Right ventricle myocardium inferior (tissue), 1 donor: ENCODE results near the gene CPSF2. TPM values are rescaled to one million over a fixed set of nuclear protein-coding genes. Genes with fewer than 3 reads are reported as not detected.
"Not testable (repeated sequence)": the region's sequence is repeated elsewhere in the genome, so short reads cannot be mapped to it uniquely, and the experiment has no call there.

Experiments
- ATAC-seq: fragments of 200-7000 bp; cut with Tn5 transposase; one replicate; pipeline ENCODE4 v1.9.1; 2020; ENCODE audit warnings: mild to moderate bottlenecking, moderate library complexity
- DNase-seq: peaks from one replicate; pipeline ENCODE4 v3.0.0; 2021; ENCODE audit errors: missing footprints
- intact Hi-C: fragments of 100-400 bp; cut with DNase I; formaldehyde crosslinking; loops from one replicate; pipeline ENCODE4 v1.11.0; 2022
- total RNA-seq: library from RNA; stranded (reverse); fragmentation: NEBNext Ultra II Directional; extraction: Animal tissue kit (Norgen Biotek cat#: 25700); gene quantifications from one replicate; pipeline ENCODE4 v1.2.1, GENCODE V29; 2021
- donor health status: DM: no; HTN: yes; CAD: no; lungs with severe emphysema.

The CPSF2 gene
- total RNA-seq, 1 donor from 2014 or later = 38.8 TPM

- intact Hi-C loops, DNase-seq, ATAC-seq: not testable (repeated sequence)
Observed at GRCh38 chr14:92213125-92213524, 91.4 kb downstream of the CPSF2 start.

- DNase-seq (no peak), ATAC-seq (no peak)
- intact Hi-C loops = no loop called here
Observed at GRCh38 chr14:92215579-92215978, 93.8 kb downstream of the CPSF2 start.

- ATAC-seq (no peak), DNase-seq (no peak)
- intact Hi-C loops = no loop called here
Observed at GRCh38 chr14:92217936-92218335, 96.2 kb downstream of the CPSF2 start.

Other genes with a start within 250 kb of the CPSF2 start
- 85.3 TPM for gene FBLN5, start 174.3 kb upstream of the CPSF2 start, total RNA-seq
- 51.2 TPM for gene TRIP11, start 81.9 kb upstream of the CPSF2 start, total RNA-seq
- gene ATXN3, start 15.4 kb upstream of the CPSF2 start, total RNA-seq = 16.9 TPM
- 635 TPM for gene NDUFB1, start 263 bp upstream of the CPSF2 start, total RNA-seq
- gene SLC24A4, start 201.2 kb downstream of the CPSF2 start, total RNA-seq = 0.49 TPM